ENCODE results near the gene CLEC2L.

DNA sequence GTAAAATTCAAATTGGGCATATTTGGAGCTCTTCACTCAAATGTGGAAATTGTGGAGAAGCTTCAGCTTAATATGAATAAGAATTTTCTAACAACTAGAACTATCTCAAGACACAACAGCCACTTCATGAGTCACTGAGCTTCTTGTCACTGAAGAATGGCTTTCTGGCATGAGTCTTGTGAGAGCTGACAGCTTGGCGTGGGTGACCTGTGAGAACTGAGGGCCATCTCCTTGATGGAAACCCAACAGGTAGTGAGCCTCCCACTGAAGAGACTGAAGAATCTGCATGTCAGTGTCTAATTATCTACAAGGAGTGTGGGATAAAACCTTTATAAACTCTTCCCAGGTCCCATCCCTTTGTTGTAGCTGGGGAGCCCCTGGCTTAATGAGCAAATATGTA, 66.0 kb downstream of the CLEC2L start:
- TF ChIP-seq, protein P1, sequence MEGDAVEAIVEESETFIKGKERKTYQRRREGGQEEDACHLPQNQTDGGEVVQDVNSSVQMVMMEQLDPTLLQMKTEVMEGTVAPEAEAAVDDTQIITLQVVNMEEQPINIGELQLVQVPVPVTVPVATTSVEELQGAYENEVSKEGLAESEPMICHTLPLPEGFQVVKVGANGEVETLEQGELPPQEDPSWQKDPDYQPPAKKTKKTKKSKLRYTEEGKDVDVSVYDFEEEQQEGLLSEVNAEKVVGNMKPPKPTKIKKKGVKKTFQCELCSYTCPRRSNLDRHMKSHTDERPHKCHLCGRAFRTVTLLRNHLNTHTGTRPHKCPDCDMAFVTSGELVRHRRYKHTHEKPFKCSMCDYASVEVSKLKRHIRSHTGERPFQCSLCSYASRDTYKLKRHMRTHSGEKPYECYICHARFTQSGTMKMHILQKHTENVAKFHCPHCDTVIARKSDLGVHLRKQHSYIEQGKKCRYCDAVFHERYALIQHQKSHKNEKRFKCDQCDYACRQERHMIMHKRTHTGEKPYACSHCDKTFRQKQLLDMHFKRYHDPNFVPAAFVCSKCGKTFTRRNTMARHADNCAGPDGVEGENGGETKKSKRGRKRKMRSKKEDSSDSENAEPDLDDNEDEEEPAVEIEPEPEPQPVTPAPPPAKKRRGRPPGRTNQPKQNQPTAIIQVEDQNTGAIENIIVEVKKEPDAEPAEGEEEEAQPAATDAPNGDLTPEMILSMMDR (IDR thresholded peaks at IDR 0.05), result no peak
- no peak for TF ChIP-seq POLR2A (IDR thresholded peaks at IDR 0.05)
